Measurements from ENCODE around the gene ZIK1.

Gene ZIK1

DNA sequence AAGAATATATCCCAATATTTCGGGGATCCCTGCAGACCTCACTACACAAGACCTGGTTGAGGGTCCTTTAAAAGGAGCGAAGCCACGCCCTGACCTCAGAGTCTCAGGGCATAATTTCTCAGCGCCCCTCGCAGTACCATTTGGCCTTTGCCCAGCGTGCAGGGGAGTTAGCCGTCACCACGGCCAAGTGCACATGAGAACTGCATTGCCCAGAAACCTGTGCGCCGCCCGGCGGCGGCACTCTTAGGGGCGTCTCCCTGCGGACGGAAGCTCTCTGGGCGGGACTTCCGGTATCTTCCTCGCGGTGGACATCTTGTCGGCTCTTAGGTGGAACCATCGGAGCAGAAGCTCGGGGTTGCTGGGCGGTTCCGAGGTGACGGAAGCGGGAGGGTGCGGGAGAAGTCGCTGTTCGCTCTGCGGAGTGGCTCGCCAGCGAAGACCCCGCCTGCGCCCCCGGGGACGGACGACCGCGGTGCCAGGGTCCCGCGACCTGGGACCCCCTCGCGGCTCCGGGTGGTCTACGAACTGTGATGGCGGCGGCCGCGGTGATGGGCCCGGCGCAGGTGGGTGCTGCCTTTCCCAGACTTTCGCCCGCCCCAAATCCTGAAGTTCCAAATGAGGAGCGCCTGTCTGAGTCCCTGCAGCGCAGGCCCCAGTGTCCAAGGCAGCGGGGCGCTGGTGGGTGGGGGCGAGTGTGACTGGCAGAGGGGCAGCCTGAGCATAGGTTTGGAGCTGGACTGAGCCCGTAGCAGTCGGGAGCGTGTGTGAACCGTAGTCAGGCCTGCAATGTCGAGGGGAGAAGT lies 30.2 kb downstream of the ZIK1 start, which contains the start of gene ZNF134:
TSS of gene ZNF134 (plus strand) at position 302 of the 803 bp plus-strand sequence. CDS start 5,227 bp downstream, outside the sequence.
- DNase-seq = peak; percentile 95

DNA sequence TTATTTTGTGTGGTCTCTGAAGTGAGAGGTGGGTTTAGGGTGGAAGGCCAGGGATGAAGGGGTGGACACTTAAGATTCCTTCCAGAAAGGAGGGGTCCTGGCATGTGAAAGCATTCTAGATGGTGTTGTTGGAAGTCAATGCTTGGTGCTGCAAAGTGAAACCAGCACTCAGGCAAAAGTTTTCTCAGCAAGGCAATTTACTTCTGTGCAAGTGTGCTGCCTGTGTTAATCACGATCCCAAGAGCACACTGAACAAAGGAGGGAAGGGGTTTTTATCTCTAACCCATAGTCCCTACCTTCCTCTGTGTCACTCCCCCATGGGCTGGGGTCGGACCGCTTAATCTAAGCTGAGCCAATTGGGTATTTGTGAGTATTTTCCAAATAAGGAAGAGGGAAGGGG lies 31.4 kb downstream of the ZIK1 start:
- DNase-seq = no peak

DNA sequence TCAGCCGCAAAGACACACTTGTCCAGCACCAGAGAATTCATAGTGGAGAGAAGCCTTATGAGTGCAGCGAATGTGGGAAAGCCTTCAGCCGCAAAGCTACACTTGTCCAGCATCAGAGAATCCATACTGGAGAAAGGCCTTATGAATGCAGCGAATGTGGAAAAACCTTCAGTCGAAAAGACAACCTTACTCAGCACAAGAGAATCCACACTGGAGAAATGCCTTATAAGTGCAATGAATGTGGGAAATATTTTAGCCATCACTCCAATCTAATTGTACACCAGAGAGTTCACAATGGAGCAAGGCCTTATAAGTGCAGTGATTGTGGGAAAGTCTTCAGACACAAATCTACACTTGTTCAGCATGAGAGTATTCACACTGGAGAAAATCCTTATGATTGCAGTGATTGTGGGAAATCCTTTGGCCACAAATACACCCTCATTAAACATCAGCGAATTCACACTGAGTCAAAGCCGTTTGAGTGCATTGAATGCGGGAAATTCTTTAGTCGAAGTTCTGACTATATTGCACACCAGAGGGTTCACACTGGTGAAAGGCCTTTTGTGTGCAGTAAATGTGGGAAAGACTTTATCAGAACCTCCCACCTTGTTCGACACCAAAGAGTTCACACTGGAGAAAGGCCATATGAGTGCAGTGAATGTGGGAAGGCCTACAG lies 36.9 kb downstream of the ZIK1 start:
- DNase-seq = no peak

DNA sequence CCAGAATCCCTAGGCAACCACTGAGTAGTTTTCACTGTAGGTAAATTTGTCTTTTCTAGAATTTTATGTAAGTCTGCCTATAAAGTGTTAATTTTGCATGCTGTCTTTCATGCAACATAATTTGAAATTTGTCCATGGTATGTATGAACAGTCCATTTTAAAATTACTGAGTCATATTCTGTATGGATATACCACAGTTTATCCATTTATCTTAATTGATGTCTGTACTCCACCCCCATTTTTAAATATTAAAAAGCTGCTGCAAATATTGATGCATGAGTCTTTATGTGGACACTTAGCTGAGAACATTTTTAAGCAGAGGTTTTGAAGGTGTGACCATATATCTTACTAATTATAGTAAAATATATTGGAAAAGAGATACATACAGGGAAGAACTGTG lies 39.1 kb downstream of the ZIK1 start:
- DNase-seq = no peak

DNA sequence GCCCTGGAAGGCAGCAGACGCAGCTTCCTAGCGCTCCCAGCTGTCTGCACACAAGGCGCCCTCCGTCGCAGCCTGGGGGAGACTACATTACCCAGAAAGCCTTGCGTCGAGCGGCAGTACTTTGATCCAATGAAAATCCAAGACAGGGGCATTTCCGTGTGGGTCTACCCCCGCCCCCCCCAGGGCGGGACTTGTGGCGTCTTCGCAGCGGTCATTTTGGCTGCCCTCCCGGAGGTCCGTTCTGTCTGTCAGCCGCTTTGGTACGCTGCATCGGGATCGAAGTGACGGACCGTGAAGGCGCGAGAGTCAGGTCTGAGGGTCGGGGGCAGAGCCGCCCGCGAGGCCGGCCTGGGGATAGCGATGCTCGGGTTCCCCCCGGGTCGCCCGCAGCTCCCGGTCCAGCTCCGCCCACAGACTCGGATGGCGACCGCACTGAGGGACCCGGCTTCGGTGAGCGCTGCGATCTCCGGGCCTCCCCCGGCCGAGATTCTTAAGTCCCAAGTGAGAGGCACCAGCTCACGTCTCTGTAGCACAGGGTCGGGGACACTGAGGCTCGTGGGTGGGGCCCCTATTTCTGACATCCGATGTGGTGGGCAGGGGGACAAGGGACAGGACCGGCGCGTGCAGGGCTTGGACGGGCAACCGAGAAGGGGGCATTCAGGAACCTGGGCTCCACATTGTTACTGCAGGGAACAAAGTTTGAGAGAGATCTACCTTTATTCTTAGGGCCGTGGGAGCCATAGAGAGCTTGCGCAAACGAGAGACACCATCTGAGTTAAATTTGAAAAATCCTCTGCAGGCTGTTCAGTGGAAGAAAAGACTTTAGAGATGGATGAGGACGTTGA lies 49.3 kb downstream of the ZIK1 start, which contains the start of gene ZNF211:
TSS of gene ZNF211 (plus strand) at position 182 of the 845 bp plus-strand sequence. CDS start at position 361, 179 bp downstream.
- DNase-seq = peak; percentile 97

DNA sequence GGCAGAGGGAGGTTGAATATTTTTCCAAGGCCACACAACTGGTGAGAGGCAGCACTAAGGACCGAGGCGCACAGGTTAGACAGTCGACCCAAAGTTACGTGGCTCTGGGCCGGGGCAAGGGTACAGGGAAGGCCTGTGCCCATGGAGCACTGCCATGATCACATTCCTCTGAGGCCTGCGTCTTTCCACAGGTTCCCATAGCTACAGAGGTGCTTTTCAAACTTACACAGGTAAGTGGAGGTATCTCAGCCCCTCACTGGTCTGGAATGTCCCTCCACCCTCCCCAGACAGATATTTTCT lies 49.8 kb downstream of the ZIK1 start:
- no peak for DNase-seq

DNA sequence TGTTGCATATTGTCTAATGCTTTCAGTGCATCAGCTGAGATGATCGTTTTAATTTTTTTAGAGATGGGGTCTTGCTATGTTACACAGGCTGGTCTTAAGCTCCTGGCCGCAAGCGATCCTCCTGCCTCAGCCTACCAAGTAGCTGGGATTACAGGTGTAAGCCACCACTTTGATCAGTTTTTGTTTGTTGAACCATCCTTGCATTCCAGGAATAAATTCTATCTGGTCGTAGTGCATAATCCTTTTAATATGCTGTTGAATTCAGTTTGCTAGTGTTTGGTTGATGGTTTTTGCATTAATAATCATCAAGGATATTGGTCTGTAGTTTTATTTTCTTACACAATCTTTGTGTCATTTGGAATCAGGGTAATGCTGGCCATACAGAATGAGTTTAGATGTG lies 53.4 kb downstream of the ZIK1 start:
- DNase-seq = no peak

DNA sequence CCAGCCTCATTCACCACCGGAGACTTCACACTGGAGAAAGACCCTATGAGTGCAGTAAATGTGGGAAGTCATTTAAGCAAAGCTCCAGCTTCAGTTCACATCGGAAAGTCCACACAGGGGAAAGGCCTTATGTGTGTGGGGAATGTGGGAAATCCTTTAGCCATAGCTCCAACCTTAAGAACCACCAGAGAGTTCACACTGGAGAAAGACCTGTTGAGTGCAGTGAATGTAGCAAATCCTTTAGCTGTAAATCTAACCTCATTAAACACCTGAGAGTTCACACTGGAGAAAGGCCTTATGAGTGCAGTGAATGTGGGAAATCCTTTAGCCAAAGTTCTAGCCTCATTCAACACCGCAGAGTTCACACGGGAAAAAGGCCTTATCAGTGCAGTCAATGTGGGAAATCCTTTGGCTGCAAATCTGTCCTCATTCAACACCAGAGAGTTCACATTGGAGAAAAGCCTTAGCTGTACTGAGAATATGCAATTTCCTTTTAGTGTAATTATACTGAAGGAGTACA lies 57.8 kb downstream of the ZIK1 start:
- DNase-seq = no peak

DNA sequence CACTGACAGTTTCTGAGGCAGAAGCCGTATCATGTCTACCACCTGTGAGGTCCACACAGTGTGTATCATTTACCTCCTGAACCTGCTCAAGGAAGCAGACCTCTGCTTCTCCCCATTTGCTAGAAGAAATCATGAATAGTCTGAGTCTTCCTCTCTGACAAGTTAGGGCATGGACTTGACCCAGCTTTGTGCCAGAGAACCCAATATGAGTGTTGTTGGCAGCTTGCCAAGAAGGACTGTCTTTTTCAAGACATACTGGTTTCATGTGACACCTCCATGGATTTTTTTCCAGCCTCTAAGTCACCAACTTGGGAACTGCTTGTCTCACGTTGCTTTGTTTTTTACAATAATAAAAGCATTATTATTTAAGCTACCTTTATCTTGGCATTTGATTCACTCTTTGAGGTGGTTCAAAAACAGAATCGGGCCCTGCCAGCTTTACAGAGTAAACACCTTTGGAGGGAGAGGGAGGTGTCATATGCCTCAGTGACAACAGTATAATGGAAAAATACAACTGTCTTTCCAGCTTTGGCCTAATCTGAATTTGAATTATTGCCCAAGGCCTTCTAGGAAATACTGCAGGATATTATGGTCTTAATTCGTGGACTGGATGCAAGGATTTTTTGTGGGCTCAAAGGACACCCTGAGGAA lies 58.6 kb downstream of the ZIK1 start:
- DNase-seq = no peak

Measured in NCI-H146 (cell line).